HG03159 (cell line): ENCODE results near the gene NR2F1-AS1.

ENCODE experiments used
- ATAC-seq: cut with Tn5 transposase; IDR thresholded peaks from one replicate; pipeline ENCODE4 v1.9.1; 2021; ENCODE audit warnings: mild to moderate bottlenecking, moderate library complexity; ENCODE audit not compliant: unreplicated experiment

Gene NR2F1-AS1

GRCh38 chr5:93438124-93438523 lies 142.9 kb downstream of the NR2F1-AS1 start:
- no peak for ATAC-seq

GRCh38 chr5:93436083-93436482 lies 144.9 kb downstream of the NR2F1-AS1 start:
- no peak for ATAC-seq

- no peak for ATAC-seq
These were observed 147.6 kb downstream of the NR2F1-AS1 start for GRCh38 chr5:93433422-93433821.

GRCh38 chr5:93431250-93431649 lies 149.8 kb downstream of the NR2F1-AS1 start:
- no peak for ATAC-seq

GRCh38 chr5:93430673-93431199 lies 150.3 kb downstream of the NR2F1-AS1 start:
- no peak for ATAC-seq

- ATAC-seq, result no peak
These were observed 150.9 kb downstream of the NR2F1-AS1 start for GRCh38 chr5:93430118-93430517.

- ATAC-seq, result no peak
These were observed 152.2 kb downstream of the NR2F1-AS1 start for GRCh38 chr5:93428868-93429267.

- no peak for ATAC-seq
These were observed 153.7 kb downstream of the NR2F1-AS1 start for GRCh38 chr5:93427316-93427715.

GRCh38 chr5:93425096-93425495 lies 155.9 kb downstream of the NR2F1-AS1 start:
- no peak for ATAC-seq

GRCh38 chr5:93423300-93423699 lies 157.7 kb downstream of the NR2F1-AS1 start:
- ATAC-seq, result no peak

- no peak for ATAC-seq
These were observed 158.3 kb downstream of the NR2F1-AS1 start for GRCh38 chr5:93422652-93423280.

GRCh38 chr5:93421987-93422401 lies 159.0 kb downstream of the NR2F1-AS1 start:
- ATAC-seq, result no peak

- ATAC-seq, result no peak
These were observed 159.6 kb downstream of the NR2F1-AS1 start for GRCh38 chr5:93421468-93421867.

- ATAC-seq, result no peak
These were observed 163.5 kb downstream of the NR2F1-AS1 start for GRCh38 chr5:93417490-93417889.

- ATAC-seq, result no peak
These were observed 165.2 kb downstream of the NR2F1-AS1 start for GRCh38 chr5:93415819-93416218.

- no peak for ATAC-seq
These were observed 169.3 kb downstream of the NR2F1-AS1 start for GRCh38 chr5:93411716-93412115.

- ATAC-seq, result no peak
These were observed 171.3 kb downstream of the NR2F1-AS1 start for GRCh38 chr5:93409691-93410090.

GRCh38 chr5:93407454-93407853 lies 173.6 kb downstream of the NR2F1-AS1 start:
- no peak for ATAC-seq

GRCh38 chr5:93406971-93407401 lies 174.0 kb downstream of the NR2F1-AS1 start:
- ATAC-seq, result no peak

GRCh38 chr5:93404246-93404645 lies 176.8 kb downstream of the NR2F1-AS1 start:
- ATAC-seq, result no peak

GRCh38 chr5:93403141-93403928 lies 177.7 kb downstream of the NR2F1-AS1 start:
- no peak for ATAC-seq

GRCh38 chr5:93402451-93402850 lies 178.6 kb downstream of the NR2F1-AS1 start:
- no peak for ATAC-seq
